H1 (cell line): ENCODE measurements around the gene CCS.

Experiments
- ASH2L ChIP-seq: fragments of 200-600, 300-600 bp; sonication (generic); IDR thresholded peaks from one replicate; pipeline ENCODE4 v1.7.1; 2017; ENCODE audit warnings: low read length
- BRCA1 ChIP-seq: IDR thresholded peaks from 2 replicates; pipeline ENCODE4 v1.6.1; 2012; ENCODE audit warnings: low read depth, low read length, improper control_type of control experiment
- CREB1 ChIP-seq: IDR thresholded peaks from 2 replicates; pipeline ENCODE4 v1.6.1; 2012; ENCODE audit warnings: inconsistent platforms
- CTCF ChIP-seq, 3 experiments: IDR thresholded peaks; 1 replicate in 2 of 3; 2 replicates in 1 of 3; pipeline versions ENCODE4 v1.5.1 to v1.6.1; 2011; ENCODE audit warnings: low read length in 3 of 3, mild to moderate bottlenecking in 3 of 3, inconsistent platforms in 2 of 3, low read depth in 1 of 3, moderate library complexity in 1 of 3; ENCODE audit not compliant: insufficient read depth in 1 of 3; ENCODE audit errors: control extremely low read depth in 1 of 3
- EP300 ChIP-seq, 2 experiments: IDR thresholded peaks; 1 replicate in 1 of 2; 2 replicates in 1 of 2; pipeline ENCODE4 v1.6.1; 2011 to 2012; ENCODE audit warnings: low read depth in 2 of 2, low read length in 2 of 2, mild to moderate bottlenecking in 2 of 2, borderline replicate concordance in 1 of 2, inconsistent platforms in 1 of 2, moderate library complexity in 1 of 2
- KDM1A ChIP-seq: fragments of 200-600, 300-600 bp; sonication (generic); IDR thresholded peaks from 2 replicates; pipeline ENCODE4 v1.7.1; 2016; ENCODE audit warnings: mild to moderate bottlenecking, low read length, borderline replicate concordance
- RNF2 ChIP-seq: fragments of 200-900, 300-1000 bp; sonication (generic); IDR thresholded peaks from 2 replicates; pipeline ENCODE4 v1.7.1; 2016; ENCODE audit warnings: borderline replicate concordance, low read depth, mild to moderate bottlenecking, antibody characterized with exemption, low read length; ENCODE audit not compliant: poor library complexity, severe bottlenecking; ENCODE audit errors: missing control alignments
- SUZ12 ChIP-seq: fragments of 200-600 bp; sonication (generic); IDR thresholded peaks from 2 replicates; pipeline ENCODE4 v1.6.1; 2012; ENCODE audit warnings: mild to moderate bottlenecking, inconsistent platforms, low read length, moderate library complexity, mixed read lengths

- no peak for TF ChIP-seq CTCF (IDR thresholded peaks at IDR 0.05; ENCODE audit: control extremely low read depth in 1 of 3, insufficient read depth in 1 of 3, low read depth in 1 of 3, low read length in 3 of 3)
- no peak for TF ChIP-seq RNF2
- no peak for TF ChIP-seq CREB1
- TF ChIP-seq BRCA1 = no peak
- no peak for TF ChIP-seq KDM1A
- TF ChIP-seq ASH2L = no peak
- no peak for TF ChIP-seq EP300 (IDR thresholded peaks at IDR 0.05; ENCODE audit: borderline replicate concordance in 1 of 2, low read depth in 2 of 2, low read length in 2 of 2)
- TF ChIP-seq SUZ12 = no peak
These were observed 24.3 kb downstream of the CCS start for GRCh38 chr11:66617155-66617834.
